Keratinocyte (primary cell): ENCODE data around the gene MIS12. TPM values are rescaled to one million over a fixed set of nuclear protein-coding genes. Genes with fewer than 3 reads are reported as not detected.

Source experiments
- DNase-seq: peaks from one replicate; pipeline ENCODE4 v3.0.0-alpha.2; 2011; ENCODE audit warnings: low read depth, missing footprints, low spot score
- FAIRE-seq: peaks from 2 replicates; lab custom pipeline; 2011; peaks lifted over from hg19 to GRCh38; lab: Jason Lieb, UNC
- H2AFZ ChIP-seq: 2 replicates; pipeline ENCODE4 v1.6.0; 2012; ENCODE audit warnings: low read length, control low read depth, inconsistent platforms; ENCODE audit not compliant: control insufficient read depth
- H3K27ac ChIP-seq: 2 replicates; pipeline ENCODE4 v1.5.1; 2011; ENCODE audit warnings: low read length; ENCODE audit not compliant: control insufficient read depth, insufficient read depth
- H3K27me3 ChIP-seq: 3 replicates; pipeline ENCODE4 v1.6.0; 2011; ENCODE audit warnings: low read length; ENCODE audit not compliant: control insufficient read depth, insufficient read depth; ENCODE audit errors: extremely low read depth
- H3K36me3 ChIP-seq, 2 experiments: 2 replicates in 1 of 2; 3 replicates in 1 of 2; pipeline ENCODE4 v1.5.1; 2011; ENCODE audit warnings: low read length in 2 of 2, mild to moderate bottlenecking in 1 of 2; ENCODE audit not compliant: control insufficient read depth in 2 of 2, insufficient read depth in 2 of 2; ENCODE audit errors: extremely low read depth in 1 of 2
- H3K4me1 ChIP-seq: 3 replicates; pipeline ENCODE4 v1.5.1; 2011; ENCODE audit warnings: low read length; ENCODE audit not compliant: control insufficient read depth, insufficient read depth; ENCODE audit errors: extremely low read depth
- H3K4me2 ChIP-seq: 3 replicates; pipeline ENCODE4 v1.6.0; 2011; ENCODE audit warnings: low read depth, low read length; ENCODE audit not compliant: control insufficient read depth, insufficient read depth; ENCODE audit errors: extremely low read depth
- H3K4me3 ChIP-seq, 3 experiments: fragments of 200-600 bp in 1 of 3; sonication (generic) in 1 of 3; 2 replicates in 2 of 3; 3 replicates in 1 of 3; pipeline ENCODE4 v1.5.1; 2011 to 2016; ENCODE audit warnings: low read length in 3 of 3, mild to moderate bottlenecking in 3 of 3, control low read depth in 2 of 3, inconsistent platforms in 1 of 3, low read depth in 1 of 3, mixed read lengths in 1 of 3, mixed run types in 1 of 3, moderate library complexity in 1 of 3; ENCODE audit not compliant: control insufficient read depth in 2 of 3, insufficient read depth in 2 of 3; ENCODE audit errors: extremely low read depth in 1 of 3
- H3K79me2 ChIP-seq: 2 replicates; pipeline ENCODE4 v1.6.0; 2012; ENCODE audit warnings: low read length; ENCODE audit not compliant: control insufficient read depth, insufficient read depth
- H3K9ac ChIP-seq: 3 replicates; pipeline ENCODE4 v1.6.0; 2011; ENCODE audit warnings: low read length; ENCODE audit not compliant: control insufficient read depth, insufficient read depth; ENCODE audit errors: extremely low read depth
- H3K9me1 ChIP-seq: 3 replicates; pipeline ENCODE4 v1.6.0; 2011; ENCODE audit warnings: low read length; ENCODE audit not compliant: control insufficient read depth, insufficient read depth; ENCODE audit errors: extremely low read depth
- H3K9me3 ChIP-seq: 2 replicates; pipeline ENCODE4 v1.5.1; 2012; ENCODE audit warnings: low read depth, low read length; ENCODE audit not compliant: control insufficient read depth
- H4K20me1 ChIP-seq: 3 replicates; pipeline ENCODE4 v1.6.0; 2011; ENCODE audit warnings: low read length; ENCODE audit not compliant: control insufficient read depth, insufficient read depth; ENCODE audit errors: extremely low read depth
- EZH2 ChIP-seq: IDR thresholded peaks from one replicate; pipeline ENCODE4 v1.6.1; 2012; ENCODE audit warnings: inconsistent platforms, mild to moderate bottlenecking, low read length, moderate library complexity
- dilution Hi-C: fragments of 300-500 bp; cut with MboI; formaldehyde crosslinking; loops from one replicate; pipeline ENCODE4 v1.7.0; 2020; ENCODE audit warnings: low sequenced_read_pairs; ENCODE audit not compliant: extremely low pct_ligation_motif_present
- polyA plus RNA-seq, 5 experiments: library from polyadenylated mRNA; depleted of rRNA in 3 of 5; stranded (reverse) in 3 of 5; stranded (forward) in 1 of 5; unstranded in 1 of 5; fragments of >200 nt; gene quantifications; 1 replicate in 1 of 5; 2 replicates in 3 of 5; 3 replicates in 1 of 5; pipeline versions ENCODE4 v1.2.1 to v1.2.3, GENCODE V29; 2011 to 2012; ENCODE audit warnings: missing spikeins in 2 of 5, low read depth in 1 of 5, low replicate concordance in 1 of 5
- TF ChIP-seq, protein P1 (sequence below), 3 experiments: IDR thresholded peaks in 1 of 3; conservative IDR thresholded peaks in 1 of 3; optimal IDR thresholded peaks in 1 of 3; 2 replicates in 2 of 3; 3 replicates in 1 of 3; pipeline versions ENCODE3 to v1.5.1; 2011; ENCODE audit warnings: low read length in 3 of 3, mild to moderate bottlenecking in 3 of 3, moderate library complexity in 2 of 3, control low read depth in 1 of 3, inconsistent platforms in 1 of 3; ENCODE audit not compliant: insufficient read depth in 2 of 3; ENCODE audit errors: extremely low read depth in 1 of 3

MIS12 gene
- polyA plus RNA-seq, 1 donor (not counting 4 experiments of a cell fraction or from before 2014, with no cell fraction given): 20.6 TPM

- dilution Hi-C loops: no loop called here
- Histone ChIP-seq H3K4me1 (peaks cover 16% of the 10 kb centered on the region), H2AFZ (peak within 1 kb of the TSS; percentile 93), H3K27me3 (no peaks in the 10 kb centered on the region), H3K36me3 (peaks cover 12 to 40% of the 10 kb centered on the region in 2 experiments), H3K4me3 (peak within 1 kb of the TSS; percentile 85 to 98 (median 96)), H3K9me3 (no peaks in the 10 kb centered on the region), H3K4me2 (peak within 1 kb of the TSS; percentile 96), H4K20me1 (no peaks in the 10 kb centered on the region), H3K79me2 (peaks cover 70% of the 10 kb centered on the region), H3K9ac (peak within 1 kb of the TSS; percentile 93), H3K9me1 (no peaks in the 10 kb centered on the region), H3K27ac (peak within 1 kb of the TSS; percentile 94)
- no peak for DNase-seq
- TF ChIP-seq, protein P1, sequence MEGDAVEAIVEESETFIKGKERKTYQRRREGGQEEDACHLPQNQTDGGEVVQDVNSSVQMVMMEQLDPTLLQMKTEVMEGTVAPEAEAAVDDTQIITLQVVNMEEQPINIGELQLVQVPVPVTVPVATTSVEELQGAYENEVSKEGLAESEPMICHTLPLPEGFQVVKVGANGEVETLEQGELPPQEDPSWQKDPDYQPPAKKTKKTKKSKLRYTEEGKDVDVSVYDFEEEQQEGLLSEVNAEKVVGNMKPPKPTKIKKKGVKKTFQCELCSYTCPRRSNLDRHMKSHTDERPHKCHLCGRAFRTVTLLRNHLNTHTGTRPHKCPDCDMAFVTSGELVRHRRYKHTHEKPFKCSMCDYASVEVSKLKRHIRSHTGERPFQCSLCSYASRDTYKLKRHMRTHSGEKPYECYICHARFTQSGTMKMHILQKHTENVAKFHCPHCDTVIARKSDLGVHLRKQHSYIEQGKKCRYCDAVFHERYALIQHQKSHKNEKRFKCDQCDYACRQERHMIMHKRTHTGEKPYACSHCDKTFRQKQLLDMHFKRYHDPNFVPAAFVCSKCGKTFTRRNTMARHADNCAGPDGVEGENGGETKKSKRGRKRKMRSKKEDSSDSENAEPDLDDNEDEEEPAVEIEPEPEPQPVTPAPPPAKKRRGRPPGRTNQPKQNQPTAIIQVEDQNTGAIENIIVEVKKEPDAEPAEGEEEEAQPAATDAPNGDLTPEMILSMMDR (optimal IDR thresholded peaks at IDR 0.05 in 1 of 3, IDR thresholded peaks at IDR 0.05 in 1 of 3, conservative IDR thresholded peaks at IDR 0.05 in 1 of 3; ENCODE audit: extremely low read depth in 1 of 3, insufficient read depth in 2 of 3, low read length in 3 of 3): peak in 1 of 3 experiments; percentile 6
- TF ChIP-seq EZH2: no peak
- FAIRE-seq: no peak
These were observed 828 bp upstream of the MIS12 start, which contains the start of gene DERL2 for GRCh38 chr17:5485270-5486205. Gene DERL2, minus strand, starts transcription at chr17:5486178. Its CDS starts 17 bp downstream, at chr17:5486161.

DNA sequence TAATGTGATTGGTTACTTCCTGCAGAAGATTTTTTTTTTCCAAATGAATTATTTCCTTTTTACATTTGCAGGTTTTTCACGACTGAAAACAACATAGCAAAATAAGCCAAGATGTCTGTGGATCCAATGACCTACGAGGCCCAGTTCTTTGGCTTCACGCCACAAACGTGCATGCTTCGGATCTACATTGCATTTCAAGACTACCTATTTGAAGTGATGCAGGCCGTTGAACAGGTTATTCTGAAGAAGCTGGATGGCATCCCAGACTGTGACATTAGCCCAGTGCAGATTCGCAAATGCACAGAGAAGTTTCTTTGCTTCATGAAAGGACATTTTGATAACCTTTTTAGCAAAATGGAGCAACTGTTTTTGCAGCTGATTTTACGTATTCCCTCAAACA lies 2.4 kb downstream of the MIS12 start:
- dilution Hi-C loops: no loop called here
- TF ChIP-seq, protein P1 (optimal IDR thresholded peaks at IDR 0.05 in 1 of 3, IDR thresholded peaks at IDR 0.05 in 1 of 3, conservative IDR thresholded peaks at IDR 0.05 in 1 of 3; ENCODE audit: extremely low read depth in 1 of 3, insufficient read depth in 2 of 3, low read length in 3 of 3): no peak
- TF ChIP-seq EZH2: no peak
- no peak overlapping the region for H3K9ac ChIP-seq
- DNase-seq (no peak), FAIRE-seq (no peak)
- no peak overlapping the region for H3K27ac ChIP-seq
- H3K9me3 ChIP-seq: no peaks in the 10 kb centered on the region
- H3K4me3 ChIP-seq: no peak overlapping the region
- H2AFZ ChIP-seq: no peak overlapping the region
- peaks cover 10 to 26% of the 10 kb centered on the region in 2 experiments for H3K36me3 ChIP-seq
- H3K79me2 ChIP-seq: peaks cover 54% of the 10 kb centered on the region
- H3K9me1 ChIP-seq: no peaks in the 10 kb centered on the region
- peaks cover 16% of the 10 kb centered on the region for H3K4me1 ChIP-seq
- H4K20me1 ChIP-seq: no peaks in the 10 kb centered on the region
- H3K4me2 ChIP-seq: no peak overlapping the region
- no peaks in the 10 kb centered on the region for H3K27me3 ChIP-seq
